GM19238 (cell line): Measurements from ENCODE around the gene USH1C.

Experiments
- DNase-seq: peaks from one replicate; pipeline ENCODE4 v3.0.0; 2011; ENCODE audit warnings: low spot score; ENCODE audit not compliant: insufficient read length

USH1C gene

GRCh38 chr11:17477084-17477333 lies 67.2 kb downstream of the USH1C start:
- DNase-seq: no peak

GRCh38 chr11:17476317-17477083 lies 67.7 kb downstream of the USH1C start, which contains the start of gene ABCC8:
TSS of gene ABCC8 (minus strand) at chr11:17476845. CDS start at chr11:17476776, 69 bp downstream.
- no peak for DNase-seq

DNA sequence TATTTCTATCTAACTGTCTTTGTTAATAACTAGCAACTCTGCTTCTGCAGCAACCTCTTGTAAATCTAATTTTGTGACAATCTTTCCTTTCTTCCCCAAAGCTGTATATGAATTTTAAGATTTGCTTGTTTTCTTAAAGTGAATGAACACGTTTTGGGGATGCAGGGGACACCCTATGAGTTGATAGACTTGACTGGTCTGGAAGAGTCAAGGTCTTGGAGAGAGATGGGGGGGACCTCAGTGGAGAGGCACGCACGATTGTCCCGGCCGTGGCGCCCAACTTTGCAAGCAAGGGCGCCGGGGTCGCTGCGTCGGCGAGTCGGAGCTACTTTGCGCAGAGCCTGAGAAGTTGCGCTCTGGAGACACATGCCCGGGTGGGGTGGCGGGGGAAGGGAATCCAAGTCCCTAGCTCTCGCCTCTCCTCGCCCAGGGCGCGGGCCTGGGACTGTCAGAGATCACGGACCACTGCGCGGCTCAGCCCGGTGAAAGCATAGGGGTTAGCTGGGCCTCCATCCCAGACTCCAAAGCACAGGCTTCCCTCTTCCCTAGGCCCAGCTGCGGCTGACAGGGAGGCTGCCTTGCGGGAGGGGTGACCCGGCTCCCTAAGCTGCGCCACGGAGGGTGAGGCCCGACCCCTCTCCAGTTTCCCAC lies 68.4 kb downstream of the USH1C start:
- no peak for DNase-seq

GRCh38 chr11:17473071-17473744 lies 71.0 kb downstream of the USH1C start:
- DNase-seq: no peak

DNA sequence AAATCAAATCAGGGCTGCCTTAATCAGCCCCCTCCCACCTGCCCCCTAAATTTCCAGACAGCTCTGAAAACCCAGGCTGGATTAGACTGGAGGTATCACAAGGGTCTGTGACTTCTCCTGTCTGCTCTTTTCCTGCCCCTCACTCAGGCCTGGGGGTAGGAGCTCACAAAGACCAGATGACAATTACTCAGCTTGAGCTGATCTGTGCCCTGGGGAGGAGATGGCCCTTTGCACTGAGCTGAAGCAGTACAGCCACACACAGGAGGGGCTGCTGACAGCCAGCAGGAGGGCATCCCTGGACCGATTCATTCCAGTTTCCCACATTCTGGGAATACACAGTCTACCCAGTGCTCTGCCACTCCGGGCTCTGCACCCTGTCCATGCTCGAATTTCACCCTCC lies 71.7 kb downstream of the USH1C start:
- no peak for DNase-seq

GRCh38 chr11:17471501-17471900 lies 72.7 kb downstream of the USH1C start:
- no peak for DNase-seq

- no peak for DNase-seq
These were observed 74.2 kb downstream of the USH1C start for GRCh38 chr11:17469998-17470397.

DNA sequence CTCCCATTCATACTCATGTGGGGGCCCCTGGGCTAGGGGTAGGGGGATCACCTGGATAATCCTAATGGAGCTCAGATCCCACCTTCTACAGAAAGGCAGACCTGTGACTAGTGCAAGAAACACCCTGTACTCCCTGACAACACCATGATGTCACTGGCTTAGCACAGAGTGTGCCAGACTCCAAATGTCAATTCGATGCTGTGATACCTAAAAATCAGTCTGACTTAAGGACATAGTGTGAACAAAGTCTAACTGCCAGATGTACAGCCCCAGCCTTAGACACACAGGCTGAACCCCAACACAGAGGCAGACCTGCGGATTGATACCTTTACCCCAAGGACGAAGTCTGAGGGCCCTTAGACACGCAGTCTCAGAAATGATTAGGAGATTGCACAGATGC lies 76.1 kb downstream of the USH1C start:
- DNase-seq: no peak

DNA sequence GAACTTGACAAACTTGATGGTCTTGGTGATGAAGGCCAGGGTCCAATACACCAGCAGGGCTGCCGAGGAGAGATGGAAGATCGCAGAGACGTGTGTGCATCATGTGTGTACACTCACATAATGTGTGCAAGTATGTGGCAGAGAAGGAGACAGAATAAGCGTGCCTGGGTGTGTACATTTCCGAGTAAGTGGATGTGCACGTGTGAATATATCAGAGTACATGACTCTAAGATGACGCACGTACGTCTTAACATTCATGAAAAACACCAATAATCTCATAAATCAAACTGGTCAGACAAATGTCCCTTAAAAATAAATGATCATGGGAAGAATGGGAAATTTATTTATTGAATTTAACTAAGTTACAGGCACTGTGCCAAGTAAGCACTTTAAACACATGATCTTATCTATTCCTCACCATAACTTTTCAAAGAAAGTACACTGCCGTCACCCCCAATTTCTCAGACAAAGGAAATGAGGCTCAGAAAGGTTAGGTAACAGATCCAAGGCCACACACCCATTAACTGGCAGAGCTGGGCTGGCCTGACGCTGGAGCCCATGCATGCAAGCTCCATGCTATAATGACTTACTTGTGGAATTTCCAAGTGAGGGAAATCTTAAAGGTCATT lies 80.6 kb downstream of the USH1C start:
- no peak for DNase-seq

GRCh38 chr11:17462940-17463339 lies 81.3 kb downstream of the USH1C start:
- DNase-seq: no peak

DNA sequence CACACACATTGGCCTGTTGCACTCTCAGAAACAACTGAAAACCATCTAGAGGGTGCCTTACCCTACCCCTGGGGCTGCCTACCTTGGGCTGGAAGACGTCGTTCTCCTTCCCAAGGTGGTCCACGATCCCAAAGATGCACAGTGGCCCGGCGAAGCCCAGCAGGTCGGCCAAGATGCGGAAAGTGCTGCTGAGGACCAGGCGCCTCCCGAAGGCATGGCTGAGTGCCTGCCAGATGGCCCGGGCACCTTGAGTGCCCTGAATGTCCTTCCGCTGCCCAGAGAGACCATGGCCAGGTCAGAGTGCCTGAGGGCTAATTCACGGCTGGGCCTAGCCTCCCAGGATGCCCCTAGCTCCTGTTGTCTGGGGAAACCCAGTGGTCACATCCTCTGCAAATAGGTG lies 83.8 kb downstream of the USH1C start:
- DNase-seq: no peak

GRCh38 chr11:17459236-17459896 lies 84.8 kb downstream of the USH1C start:
- DNase-seq: no peak

- no peak for DNase-seq
These were observed 85.9 kb downstream of the USH1C start for GRCh38 chr11:17458268-17458667.

DNA sequence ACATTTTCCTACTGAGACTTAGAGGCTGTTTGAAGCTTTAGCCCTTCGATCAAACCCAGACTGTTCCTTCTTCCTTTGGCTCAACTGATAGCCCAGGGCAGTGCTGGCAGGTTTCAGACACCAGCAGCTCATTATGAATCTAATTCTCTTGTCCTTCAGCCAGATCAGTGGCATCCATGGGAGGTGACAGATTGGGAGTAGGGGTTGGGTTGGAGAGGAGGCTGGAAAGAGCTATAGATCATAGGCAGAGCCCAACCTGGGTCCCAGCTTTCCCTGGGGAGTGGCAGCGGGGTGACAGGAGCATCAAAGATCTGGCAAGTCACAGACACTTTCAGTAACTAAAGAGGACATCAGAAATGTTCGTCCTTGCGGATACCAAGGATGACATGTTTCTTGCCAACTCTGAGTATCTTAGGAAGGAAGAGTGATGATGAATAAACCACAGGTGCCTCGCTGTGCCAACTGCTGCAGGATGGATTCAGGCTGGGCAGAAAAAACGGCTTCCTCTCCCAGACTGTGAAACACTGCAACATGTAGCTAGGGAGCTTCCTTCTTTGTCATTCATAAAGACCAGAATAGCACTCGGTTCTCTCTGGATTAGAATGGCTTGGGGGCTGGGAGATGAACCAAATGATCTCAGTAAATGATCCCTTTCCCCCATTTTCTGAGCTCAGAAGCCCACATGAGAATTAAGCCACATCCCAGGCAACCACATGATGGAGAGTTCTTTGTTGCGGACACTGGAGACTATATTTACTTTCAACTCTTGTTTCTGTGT lies 86.6 kb downstream of the USH1C start:
- no peak for DNase-seq

DNA sequence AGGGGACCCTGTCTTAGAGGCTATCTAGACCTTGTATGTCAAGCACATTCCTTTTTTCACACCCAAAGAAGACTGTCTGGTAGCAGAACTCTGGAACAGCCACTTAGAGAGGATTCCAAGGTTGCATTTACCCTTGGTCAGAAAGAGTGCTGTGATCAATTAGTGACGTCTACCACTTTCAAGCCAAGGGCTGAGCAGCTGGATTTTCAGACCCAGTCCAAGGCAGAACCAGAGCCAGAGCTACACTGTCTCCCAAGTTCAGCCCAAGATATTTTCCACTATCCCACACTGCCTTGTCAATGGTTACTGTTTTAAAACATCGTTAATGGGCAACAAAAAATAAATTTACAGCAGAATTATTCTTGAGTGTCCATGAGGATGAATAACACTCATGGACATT lies 91.5 kb downstream of the USH1C start:
- DNase-seq: no peak

DNA sequence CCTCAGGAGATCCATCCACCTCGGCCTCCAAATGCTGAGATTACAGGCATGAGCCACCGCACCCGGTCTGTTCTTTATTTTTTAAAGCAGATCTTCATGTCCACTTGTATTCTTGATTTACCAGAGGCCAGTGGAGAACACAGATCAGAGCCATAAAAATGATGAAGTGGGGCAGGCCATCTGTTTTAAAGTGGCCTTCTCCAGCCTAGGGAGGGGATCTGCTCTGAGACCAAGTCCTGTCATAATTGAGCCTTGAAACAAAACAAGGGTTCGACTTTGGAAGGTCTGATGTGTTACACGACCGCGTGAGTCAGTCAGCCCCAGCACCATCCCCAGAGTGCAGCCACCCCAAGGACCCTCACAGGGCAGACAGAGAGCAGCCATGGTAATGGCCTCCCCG lies 95.1 kb downstream of the USH1C start:
- no peak for DNase-seq

- DNase-seq: no peak
These were observed 97.7 kb downstream of the USH1C start for GRCh38 chr11:17446482-17446881.

GRCh38 chr11:17445240-17445795 lies 98.9 kb downstream of the USH1C start:
- DNase-seq: no peak

GRCh38 chr11:17443926-17444690 lies 100.1 kb downstream of the USH1C start:
- no peak for DNase-seq
